ENCODE measurements around the gene BRINP3.
"Not testable (repeated sequence)": the region's sequence is repeated elsewhere in the genome, so short reads cannot be mapped to it uniquely, and the experiment has no call there.

Gene BRINP3

GRCh38 chr1:190124068-190124467 lies 353.6 kb downstream of the BRINP3 start:
- H3K36me3 ChIP-seq, result no peaks in the 10 kb centered on the region
- no peaks in the 10 kb centered on the region for H3K27me3 ChIP-seq
- no peaks in the 10 kb centered on the region for H3K9me3 ChIP-seq
- no peak overlapping the region for H3K4me3 ChIP-seq
- TF ChIP-seq CTCF (IDR thresholded peaks at IDR 0.05), result no peak
- H3K27ac ChIP-seq, result no peak overlapping the region
- no peaks in the 10 kb centered on the region for H3K4me1 ChIP-seq
- DNase-seq, result no peak
- intact Hi-C loops (cut with DNase I; ENCODE audit: low total_unique reads), result no loop called here

GRCh38 chr1:190120564-190120963 lies 357.1 kb downstream of the BRINP3 start:
- DNase-seq; H3K36me3 ChIP-seq; H3K4me1 ChIP-seq; H3K4me3 ChIP-seq; H3K27me3 ChIP-seq; H3K9me3 ChIP-seq; H3K27ac ChIP-seq; intact Hi-C loops (cut with DNase I; ENCODE audit: low total_unique reads): not testable (repeated sequence)

- H3K27ac ChIP-seq, result no peak overlapping the region
- TF ChIP-seq CTCF (IDR thresholded peaks at IDR 0.05), result no peak
- H3K9me3 ChIP-seq, result no peaks in the 10 kb centered on the region
- no peak for DNase-seq
- H3K27me3 ChIP-seq, result no peaks in the 10 kb centered on the region
- intact Hi-C loops (cut with DNase I; ENCODE audit: low total_unique reads), result no loop called here
- no peaks in the 10 kb centered on the region for H3K36me3 ChIP-seq
- no peaks in the 10 kb centered on the region for H3K4me1 ChIP-seq
- no peak overlapping the region for H3K4me3 ChIP-seq
These were observed 358.0 kb downstream of the BRINP3 start for GRCh38 chr1:190119683-190120082.

- no peak for DNase-seq
- TF ChIP-seq CTCF (IDR thresholded peaks at IDR 0.05), result no peak
- no peaks in the 10 kb centered on the region for H3K9me3 ChIP-seq
- intact Hi-C loops (cut with DNase I; ENCODE audit: low total_unique reads), result no loop called here
- H3K4me1 ChIP-seq, result no peaks in the 10 kb centered on the region
- H3K27me3 ChIP-seq, result no peaks in the 10 kb centered on the region
- no peaks in the 10 kb centered on the region for H3K36me3 ChIP-seq
- H3K4me3 ChIP-seq, result no peak overlapping the region
- H3K27ac ChIP-seq, result no peak overlapping the region
These were observed 360.7 kb downstream of the BRINP3 start for GRCh38 chr1:190116921-190117320.

GRCh38 chr1:190104961-190105360 lies 372.7 kb downstream of the BRINP3 start:
- Histone ChIP-seq H3K27ac (no peak overlapping the region), H3K9me3 (no peaks in the 10 kb centered on the region), H3K27me3 (no peaks in the 10 kb centered on the region), H3K4me1 (no peaks in the 10 kb centered on the region), H3K36me3 (no peaks in the 10 kb centered on the region), H3K4me3 (no peak overlapping the region)
- no peak for DNase-seq
- TF ChIP-seq CTCF (IDR thresholded peaks at IDR 0.05), result no peak
- intact Hi-C loops (cut with DNase I; ENCODE audit: low total_unique reads), result no loop called here

GRCh38 chr1:190102757-190103326 lies 374.8 kb downstream of the BRINP3 start:
- H3K4me1 ChIP-seq, result no peaks in the 10 kb centered on the region
- TF ChIP-seq CTCF (IDR thresholded peaks at IDR 0.05), result no peak
- no peak overlapping the region for H3K27ac ChIP-seq
- H3K27me3 ChIP-seq, result no peaks in the 10 kb centered on the region
- H3K4me3 ChIP-seq, result no peak overlapping the region
- DNase-seq, result no peak
- intact Hi-C loops (cut with DNase I; ENCODE audit: low total_unique reads), result no loop called here
- H3K36me3 ChIP-seq, result no peaks in the 10 kb centered on the region
- no peaks in the 10 kb centered on the region for H3K9me3 ChIP-seq

Data from tibial artery (tissue), 4 donors.